Stimulated activated naive B cell treated with anti-CD40 and anti-IgM and Interleukin-4, amounts not matched to agents 10 μg/mL and 1 μg/mL and 100 μg/mL, for 72 hours (primary cell): ENCODE results near the gene CD101.
"Not testable (repeated sequence)": the region's sequence is repeated elsewhere in the genome, so short reads cannot be mapped to it uniquely, and the experiment has no call there.

Source experiments
- ATAC-seq, 2 donors: fragments of 150-1000 bp; cut with Tn5 transposase; replicated peaks; 2 replicates each; pipeline ENCODE4 v1.10.0; 2021; ENCODE audit warnings: moderate library complexity in 1 of 2
- DNase-seq: peaks from one replicate; pipeline ENCODE4 v3.0.0; 2021
- H3K27ac Mint-ChIP-seq: one replicate; pipeline ENCODE4 v1.8.0; 2022; ENCODE audit warnings: mild to moderate bottlenecking, mixed read lengths
- H3K27me3 Mint-ChIP-seq, 2 donors: one replicate each; pipeline ENCODE4 v1.8.0; 2022; ENCODE audit warnings: mixed read lengths in 2 of 2
- H3K36me3 Mint-ChIP-seq, 2 donors: one replicate each; pipeline ENCODE4 v1.8.0; 2022; ENCODE audit warnings: mixed read lengths in 2 of 2, mild to moderate bottlenecking in 1 of 2
- H3K4me1 Mint-ChIP-seq, 2 donors: one replicate each; pipeline ENCODE4 v1.8.0; 2022; ENCODE audit warnings: mixed read lengths in 2 of 2, mild to moderate bottlenecking in 1 of 2
- H3K4me3 Mint-ChIP-seq, 2 donors: one replicate each; pipeline ENCODE4 v1.8.0; 2022; ENCODE audit warnings: mild to moderate bottlenecking in 2 of 2, mixed read lengths in 2 of 2, moderate library complexity in 1 of 2
- H3K9me3 Mint-ChIP-seq, 2 donors: one replicate each; pipeline ENCODE4 v1.8.0; 2022; ENCODE audit warnings: mixed read lengths in 2 of 2, mild to moderate bottlenecking in 1 of 2

The CD101 gene

GRCh38 chr1:116980309-116980708, 21.3 kb upstream of the CD101 start:
- not testable (repeated sequence) for ATAC-seq, H3K4me1 Mint-ChIP-seq

DNA sequence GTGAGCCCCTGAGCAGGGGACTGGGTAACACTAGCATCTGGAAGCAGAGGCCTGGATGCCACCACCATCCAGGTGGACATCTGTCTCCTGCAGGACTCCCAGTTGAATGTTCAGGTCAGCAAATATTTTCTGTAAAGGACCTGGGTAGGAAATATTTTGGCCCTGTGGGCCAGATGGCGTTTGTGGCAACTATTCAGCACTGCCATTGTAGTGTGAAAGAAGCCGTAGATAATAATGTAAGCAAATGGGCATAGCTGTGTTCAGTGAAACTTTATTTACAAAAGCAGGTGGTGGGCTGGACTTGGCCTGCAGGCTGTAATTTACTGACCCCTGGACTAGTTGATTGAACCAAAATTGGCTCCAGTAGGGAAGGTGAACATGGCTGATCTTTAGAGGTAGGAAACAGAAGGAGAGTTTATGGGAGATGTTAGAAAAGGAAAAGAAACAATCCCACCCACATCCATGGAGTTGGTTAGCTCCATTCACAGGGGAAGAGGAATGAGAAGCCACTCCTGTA, 20.0 kb upstream of the CD101 start:
- no peak for DNase-seq
- peaks cover 0 to 2% of the 10 kb centered on the region in 2 donors for H3K9me3 Mint-ChIP-seq
- no peak overlapping the region for H3K27ac Mint-ChIP-seq
- H3K36me3 Mint-ChIP-seq: no peaks in the 10 kb centered on the region
- H3K4me3 Mint-ChIP-seq: no peak overlapping the region
- peaks cover 0 to 7% of the 10 kb centered on the region in 2 donors for H3K27me3 Mint-ChIP-seq
- no peak for ATAC-seq
- H3K4me1 Mint-ChIP-seq: peaks cover 0 to 3% of the 10 kb centered on the region in 2 donors

More at GRCh38 chr1:116980309-116980708, 21.3 kb upstream of the CD101 start:
- not testable (repeated sequence) for H3K27ac Mint-ChIP-seq, H3K36me3 Mint-ChIP-seq, DNase-seq, H3K4me3 Mint-ChIP-seq, H3K9me3 Mint-ChIP-seq
- H3K27me3 Mint-ChIP-seq: peaks cover 0 to 18% of the 10 kb centered on the region in 2 donors

DNA sequence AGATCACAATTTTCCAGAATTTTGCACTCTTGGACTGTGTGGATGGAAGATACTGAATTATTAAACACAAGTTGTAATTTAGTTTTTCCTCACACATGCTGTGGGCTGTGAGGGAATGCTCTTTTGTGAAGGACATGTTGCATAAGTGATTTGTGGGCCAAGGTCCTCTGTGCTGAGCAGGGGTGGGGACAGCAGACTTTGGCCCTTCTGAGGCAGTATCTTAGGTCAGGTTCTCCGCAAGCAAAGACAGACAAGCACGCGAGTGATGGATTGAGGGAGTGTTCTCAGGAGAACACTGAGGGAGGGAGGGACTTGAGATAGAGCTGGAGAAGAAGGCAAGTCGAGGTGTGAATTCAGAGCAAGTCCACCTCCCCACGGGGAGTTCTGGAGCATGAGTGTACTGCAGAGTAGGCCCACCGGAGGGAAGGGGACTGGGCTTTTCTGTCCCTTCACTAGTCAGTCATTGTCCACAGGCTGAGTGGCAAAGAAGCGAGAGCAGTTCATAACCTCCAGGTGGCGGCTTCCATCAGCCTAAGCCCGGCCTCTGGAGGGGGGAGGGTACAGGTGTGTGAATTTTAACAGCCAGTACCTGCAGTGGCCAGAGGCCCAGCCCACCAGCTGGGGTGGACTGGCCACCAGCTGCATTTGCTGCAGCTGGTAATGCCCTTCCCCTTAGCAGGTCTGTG, 19.1 kb upstream of the CD101 start:
- Mint-ChIP-seq H3K9me3 (peaks cover 0 to 2% of the 10 kb centered on the region in 2 donors), H3K4me3 (no peak overlapping the region), H3K4me1 (peaks cover 0 to 11% of the 10 kb centered on the region in 2 donors), H3K36me3 (no peaks in the 10 kb centered on the region), H3K27ac (no peak overlapping the region), H3K27me3 (peaks cover 4 to 16% of the 10 kb centered on the region in 2 donors)
- no peak for ATAC-seq
- no peak for DNase-seq

- H3K4me1 Mint-ChIP-seq: peaks cover 0 to 11% of the 10 kb centered on the region in 2 donors
- no peak for DNase-seq
- ATAC-seq: no peak
Observed at GRCh38 chr1:116983112-116983511, 18.4 kb upstream of the CD101 start.

DNA sequence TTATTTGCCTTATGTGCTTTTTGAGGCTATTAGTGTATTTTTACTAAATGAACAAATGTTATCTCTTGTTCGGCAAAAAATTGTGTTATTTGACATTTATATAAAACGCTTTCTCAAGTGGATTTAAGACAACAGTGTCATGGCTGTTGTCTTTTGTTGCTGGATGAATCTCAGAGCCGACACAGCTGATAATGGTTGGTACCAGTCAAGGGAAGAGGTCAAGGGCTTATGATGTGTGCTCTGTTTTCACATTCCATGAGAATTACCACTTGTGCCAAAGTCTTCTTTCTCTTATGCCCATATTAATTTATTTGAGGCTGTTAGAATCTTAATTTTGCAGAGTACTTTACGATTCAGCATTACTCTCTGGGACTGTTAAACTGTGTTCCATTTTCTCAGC, 17.9 kb upstream of the CD101 start:
- Mint-ChIP-seq H3K4me1 (peaks cover 0 to 11% of the 10 kb centered on the region in 2 donors), H3K27ac (no peak overlapping the region), H3K9me3 (peaks cover 0 to 2% of the 10 kb centered on the region in 2 donors), H3K27me3 (peaks cover 4 to 16% of the 10 kb centered on the region in 2 donors), H3K36me3 (no peaks in the 10 kb centered on the region), H3K4me3 (no peak overlapping the region)
- ATAC-seq: no peak
- DNase-seq: no peak

More at GRCh38 chr1:116983112-116983511, 18.4 kb upstream of the CD101 start:
- Mint-ChIP-seq H3K4me3 (no peak overlapping the region), H3K27ac (no peak overlapping the region), H3K36me3 (no peaks in the 10 kb centered on the region), H3K9me3 (peaks cover 0 to 2% of the 10 kb centered on the region in 2 donors), H3K27me3 (peaks cover 4 to 16% of the 10 kb centered on the region in 2 donors)

DNA sequence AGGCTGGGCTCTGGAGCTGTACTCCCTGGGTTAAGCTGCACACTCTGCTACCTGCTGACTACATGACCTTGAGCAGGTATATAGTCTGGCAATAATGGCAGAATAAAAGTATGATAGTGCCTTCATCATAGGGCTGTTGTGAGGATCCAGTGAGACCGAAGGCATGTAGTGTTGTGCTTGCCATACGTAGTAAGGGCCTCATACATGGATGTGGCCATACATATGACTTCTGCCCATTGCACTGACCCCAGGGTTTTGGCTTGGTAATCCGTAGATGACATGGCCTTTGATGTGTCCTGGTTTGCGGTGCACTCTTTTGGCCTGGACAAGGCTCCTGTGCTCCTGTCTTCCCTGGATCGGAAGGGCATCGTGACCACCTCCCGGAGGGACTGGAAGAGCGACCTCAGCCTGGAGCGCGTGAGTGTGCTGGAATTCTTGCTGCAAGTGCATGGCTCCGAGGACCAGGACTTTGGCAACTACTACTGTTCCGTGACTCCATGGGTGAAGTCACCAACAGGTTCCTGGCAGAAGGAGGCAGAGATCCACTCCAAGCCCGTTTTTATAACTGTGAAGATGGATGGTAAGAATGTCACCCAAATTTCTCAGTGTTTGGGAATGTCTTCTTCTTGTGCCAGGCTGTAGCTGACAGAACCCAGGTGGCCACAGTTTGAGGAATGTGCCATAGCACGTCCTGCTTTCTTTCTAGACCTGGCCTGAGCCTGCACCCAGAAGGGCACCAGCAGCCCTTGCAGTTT, 17.0 kb upstream of the CD101 start:
- Mint-ChIP-seq H3K27me3 (peaks cover 4 to 16% of the 10 kb centered on the region in 2 donors), H3K9me3 (no peaks in the 10 kb centered on the region), H3K4me3 (no peak overlapping the region), H3K27ac (no peak overlapping the region), H3K36me3 (no peaks in the 10 kb centered on the region), H3K4me1 (peaks cover 0 to 11% of the 10 kb centered on the region in 2 donors)
- no peak for DNase-seq
- ATAC-seq: no peak

GRCh38 chr1:116986421-116987255, 14.9 kb upstream of the CD101 start:
- peaks cover 4 to 16% of the 10 kb centered on the region in 2 donors for H3K27me3 Mint-ChIP-seq
- H3K27ac Mint-ChIP-seq: no peak overlapping the region
- H3K9me3 Mint-ChIP-seq: no peaks in the 10 kb centered on the region
- peaks cover 0 to 11% of the 10 kb centered on the region in 2 donors for H3K4me1 Mint-ChIP-seq
- no peaks in the 10 kb centered on the region for H3K36me3 Mint-ChIP-seq
- DNase-seq (no peak), ATAC-seq (no peak)
- peak overlapping the region in 1 of 2 donors; percentile 25 for H3K4me3 Mint-ChIP-seq

GRCh38 chr1:116987256-116987555, 14.4 kb upstream of the CD101 start:
- Mint-ChIP-seq H3K27me3 (peaks cover 4 to 16% of the 10 kb centered on the region in 2 donors), H3K4me3 (no peak overlapping the region), H3K36me3 (no peaks in the 10 kb centered on the region), H3K4me1 (peaks cover 0 to 11% of the 10 kb centered on the region in 2 donors), H3K27ac (no peak overlapping the region), H3K9me3 (no peaks in the 10 kb centered on the region)
- DNase-seq (no peak), ATAC-seq (no peak)

DNA sequence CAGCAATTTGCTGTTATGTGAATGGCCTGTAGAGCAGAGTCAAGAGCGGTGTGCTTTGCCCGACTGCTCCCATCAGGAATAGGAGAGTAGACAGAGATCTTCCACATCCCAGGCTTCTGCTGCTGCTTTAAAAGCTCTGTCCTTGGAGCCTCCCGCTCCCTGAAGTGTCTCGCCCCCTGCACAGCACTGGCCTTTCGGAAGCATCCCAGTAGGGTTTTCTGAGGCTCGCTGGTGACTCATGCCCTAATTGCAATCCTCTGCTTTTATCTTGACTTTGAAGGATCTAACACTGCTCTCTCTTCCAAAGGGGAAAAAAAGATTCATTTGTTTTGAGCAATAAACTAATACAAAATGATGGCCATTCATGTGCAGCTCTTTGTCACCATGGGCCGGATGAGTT, 13.3 kb upstream of the CD101 start:
- H3K4me3 Mint-ChIP-seq: no peak overlapping the region
- ATAC-seq (no peak), DNase-seq (no peak)
- no peaks in the 10 kb centered on the region for H3K9me3 Mint-ChIP-seq
- H3K4me1 Mint-ChIP-seq: peaks cover 0 to 11% of the 10 kb centered on the region in 2 donors
- no peak overlapping the region for H3K27ac Mint-ChIP-seq
- peaks cover 4 to 16% of the 10 kb centered on the region in 2 donors for H3K27me3 Mint-ChIP-seq
- no peaks in the 10 kb centered on the region for H3K36me3 Mint-ChIP-seq

GRCh38 chr1:116988908-116989307, 12.7 kb upstream of the CD101 start:
- no peak overlapping the region for H3K27ac Mint-ChIP-seq
- no peaks in the 10 kb centered on the region for H3K36me3 Mint-ChIP-seq
- peaks cover 4 to 16% of the 10 kb centered on the region in 2 donors for H3K27me3 Mint-ChIP-seq
- no peaks in the 10 kb centered on the region for H3K9me3 Mint-ChIP-seq
- DNase-seq (no peak), ATAC-seq (no peak)
- no peak overlapping the region for H3K4me3 Mint-ChIP-seq
- H3K4me1 Mint-ChIP-seq: peaks cover 0 to 11% of the 10 kb centered on the region in 2 donors

GRCh38 chr1:116989835-116990234, 11.7 kb upstream of the CD101 start:
- no peak overlapping the region for H3K27ac Mint-ChIP-seq

DNA sequence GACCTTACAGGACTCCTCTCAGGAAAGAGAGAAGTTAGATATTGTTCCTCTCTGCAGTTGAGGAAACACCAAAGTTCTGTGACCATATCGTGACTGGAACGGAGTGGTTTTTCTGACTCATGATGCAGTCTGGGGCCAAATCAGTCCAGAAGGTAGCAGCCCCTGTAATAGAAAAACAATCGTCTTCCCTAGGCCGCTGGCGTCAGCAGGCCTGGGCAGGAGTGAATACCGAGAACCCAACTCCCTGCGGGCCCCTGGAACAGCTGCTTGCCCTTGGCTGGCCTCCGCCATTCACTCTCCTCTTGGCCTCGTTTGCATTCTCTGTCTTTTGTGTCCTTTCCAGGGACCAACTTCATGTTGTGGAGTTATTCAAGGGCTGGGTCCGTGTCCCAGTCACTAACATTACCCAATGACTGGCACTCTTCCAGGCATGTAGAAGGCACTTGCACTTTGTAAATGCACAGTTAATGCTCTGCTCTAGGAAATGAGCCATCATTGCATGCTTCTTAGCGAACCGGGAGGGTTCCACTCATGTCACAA, 10.9 kb upstream of the CD101 start:
- no peak for ATAC-seq
- H3K4me1 Mint-ChIP-seq: peaks cover 0 to 11% of the 10 kb centered on the region in 2 donors
- no peak overlapping the region for H3K4me3 Mint-ChIP-seq
- no peaks in the 10 kb centered on the region for H3K36me3 Mint-ChIP-seq
- DNase-seq: no peak
- no peak overlapping the region for H3K27ac Mint-ChIP-seq
- peaks cover 4 to 10% of the 10 kb centered on the region in 2 donors for H3K27me3 Mint-ChIP-seq
- H3K9me3 Mint-ChIP-seq: no peaks in the 10 kb centered on the region

More at GRCh38 chr1:116989835-116990234, 11.7 kb upstream of the CD101 start:
- H3K9me3 Mint-ChIP-seq: no peaks in the 10 kb centered on the region
- H3K27me3 Mint-ChIP-seq: peaks cover 4 to 10% of the 10 kb centered on the region in 2 donors
- H3K4me3 Mint-ChIP-seq: no peak overlapping the region
- DNase-seq (no peak), ATAC-seq (no peak)
- H3K36me3 Mint-ChIP-seq: no peaks in the 10 kb centered on the region
- peaks cover 0 to 11% of the 10 kb centered on the region in 2 donors for H3K4me1 Mint-ChIP-seq

GRCh38 chr1:116991171-116991845, 10.3 kb upstream of the CD101 start:
- no peak overlapping the region for H3K4me3 Mint-ChIP-seq

More at GRCh38 chr1:116991171-116991845, 10.3 kb upstream of the CD101 start:
- no peaks in the 10 kb centered on the region for H3K36me3 Mint-ChIP-seq
- H3K4me1 Mint-ChIP-seq: peaks cover 0 to 11% of the 10 kb centered on the region in 2 donors
- no peaks in the 10 kb centered on the region for H3K9me3 Mint-ChIP-seq
- DNase-seq (no peak), ATAC-seq (no peak)
- peaks cover 4 to 10% of the 10 kb centered on the region in 2 donors for H3K27me3 Mint-ChIP-seq
- no peak overlapping the region for H3K27ac Mint-ChIP-seq
